Stomach smooth muscle (tissue), 2 donors: ENCODE results near the gene CFAP97.
A peak's percentile ranks its signal among the peaks of the same experiment; 100 is the strongest.

Source experiments
- H3K27ac ChIP-seq: one replicate; pipeline ENCODE4 v1.7.0; 2013; ENCODE audit warnings: mild to moderate bottlenecking, low read length, inconsistent platforms
- H3K27me3 ChIP-seq, 2 donors: one replicate each; pipeline ENCODE4 v1.7.0; 2013; ENCODE audit warnings: low read length in 2 of 2; ENCODE audit not compliant: insufficient read depth in 2 of 2, control insufficient read depth in 1 of 2
- H3K36me3 ChIP-seq, 2 donors: one replicate each; pipeline ENCODE4 v1.7.0; 2013; ENCODE audit warnings: low read length in 2 of 2; ENCODE audit not compliant: control insufficient read depth in 2 of 2, insufficient read depth in 2 of 2
- H3K4me1 ChIP-seq: one replicate; pipeline ENCODE4 v1.7.0; 2013; ENCODE audit warnings: low read length; ENCODE audit not compliant: control insufficient read depth, insufficient read depth
- H3K4me3 ChIP-seq, 2 donors: one replicate each; pipeline ENCODE4 v1.7.0; 2013; ENCODE audit warnings: low read length in 2 of 2
- H3K9ac ChIP-seq, 2 donors: one replicate each; pipeline ENCODE4 v1.7.0; 2013; ENCODE audit warnings: low read length in 2 of 2, mild to moderate bottlenecking in 1 of 2
- H3K9me3 ChIP-seq, 2 donors: one replicate each; pipeline ENCODE4 v1.7.0; 2013; ENCODE audit warnings: low read length in 2 of 2; ENCODE audit not compliant: control insufficient read depth in 2 of 2
- donor health status: healthy.
- donor health status: Pancreatic carcinoma.

CFAP97 gene

GRCh38 chr4:185222598-185222997 is 18.8 kb upstream of the CFAP97 start:
- no peaks in the 10 kb centered on the region for H3K27me3 ChIP-seq
- H3K4me1 ChIP-seq = peaks cover 12% of the 10 kb centered on the region
- H3K9me3 ChIP-seq = no peaks in the 10 kb centered on the region
- H3K27ac ChIP-seq = no peak overlapping the region
- no peaks in the 10 kb centered on the region for H3K36me3 ChIP-seq
- no peak overlapping the region for H3K9ac ChIP-seq
- no peak overlapping the region for H3K4me3 ChIP-seq

- no peaks in the 10 kb centered on the region for H3K9me3 ChIP-seq
- H3K4me3 ChIP-seq = no peak overlapping the region
- no peaks in the 10 kb centered on the region for H3K27me3 ChIP-seq
- H3K27ac ChIP-seq = no peak overlapping the region
- no peak overlapping the region for H3K9ac ChIP-seq
- peaks cover 5% of the 10 kb centered on the region for H3K4me1 ChIP-seq
- H3K36me3 ChIP-seq = no peaks in the 10 kb centered on the region
These were observed 18.1 kb upstream of the CFAP97 start for GRCh38 chr4:185221912-185222311.

GRCh38 chr4:185221491-185221890 is 17.7 kb upstream of the CFAP97 start:
- H3K4me1 ChIP-seq = peaks cover 2% of the 10 kb centered on the region

GRCh38 chr4:185219551-185220344 is 15.9 kb upstream of the CFAP97 start:
- no peaks in the 10 kb centered on the region for H3K36me3 ChIP-seq
- peaks cover 2% of the 10 kb centered on the region for H3K4me1 ChIP-seq
- H3K4me3 ChIP-seq = no peak overlapping the region
- no peaks in the 10 kb centered on the region for H3K9me3 ChIP-seq
- peak overlapping the region in 1 of 2 donors; percentile 17 for H3K9ac ChIP-seq
- H3K27ac ChIP-seq = no peak overlapping the region
- H3K27me3 ChIP-seq = no peaks in the 10 kb centered on the region

More at GRCh38 chr4:185221491-185221890, 17.7 kb upstream of the CFAP97 start:
- H3K36me3 ChIP-seq = no peaks in the 10 kb centered on the region
- H3K4me3 ChIP-seq = no peak overlapping the region
- no peak overlapping the region for H3K27ac ChIP-seq
- no peak overlapping the region for H3K9ac ChIP-seq
- H3K27me3 ChIP-seq = no peaks in the 10 kb centered on the region
- no peaks in the 10 kb centered on the region for H3K9me3 ChIP-seq

- Histone ChIP-seq H3K4me1 (peaks cover 2% of the 10 kb centered on the region), H3K27ac (no peak overlapping the region), H3K9me3 (no peaks in the 10 kb centered on the region), H3K36me3 (no peaks in the 10 kb centered on the region), H3K4me3 (no peak overlapping the region), H3K27me3 (no peaks in the 10 kb centered on the region), H3K9ac (no peak overlapping the region)
These were observed 14.5 kb upstream of the CFAP97 start for GRCh38 chr4:185218312-185218711.

GRCh38 chr4:185217408-185217975 is 13.7 kb upstream of the CFAP97 start:
- H3K4me1 ChIP-seq = peaks cover 2% of the 10 kb centered on the region
- H3K27me3 ChIP-seq = no peaks in the 10 kb centered on the region
- H3K4me3 ChIP-seq = no peak overlapping the region
- H3K9me3 ChIP-seq = no peaks in the 10 kb centered on the region
- H3K27ac ChIP-seq = no peak overlapping the region
- H3K9ac ChIP-seq = no peak overlapping the region
- no peaks in the 10 kb centered on the region for H3K36me3 ChIP-seq

GRCh38 chr4:185215261-185215660 is 11.5 kb upstream of the CFAP97 start:
- Histone ChIP-seq H3K4me3 (no peak overlapping the region), H3K9ac (no peak overlapping the region), H3K4me1 (peaks cover 17% of the 10 kb centered on the region), H3K9me3 (no peaks in the 10 kb centered on the region), H3K27me3 (no peaks in the 10 kb centered on the region), H3K36me3 (no peaks in the 10 kb centered on the region), H3K27ac (no peak overlapping the region)

- H3K27ac ChIP-seq = no peak overlapping the region
- H3K9ac ChIP-seq = no peak overlapping the region
- H3K9me3 ChIP-seq = no peaks in the 10 kb centered on the region
- no peak overlapping the region for H3K4me3 ChIP-seq
- peaks cover 19% of the 10 kb centered on the region for H3K4me1 ChIP-seq
- no peaks in the 10 kb centered on the region for H3K36me3 ChIP-seq
- H3K27me3 ChIP-seq = no peaks in the 10 kb centered on the region
These were observed 10.1 kb upstream of the CFAP97 start for GRCh38 chr4:185213877-185214276.

GRCh38 chr4:185212581-185212980 is 8.8 kb upstream of the CFAP97 start:
- H3K9ac ChIP-seq = no peak overlapping the region
- H3K27me3 ChIP-seq = no peaks in the 10 kb centered on the region
- no peaks in the 10 kb centered on the region for H3K9me3 ChIP-seq
- H3K36me3 ChIP-seq = no peaks in the 10 kb centered on the region
- no peak overlapping the region for H3K4me3 ChIP-seq
- peaks cover 20% of the 10 kb centered on the region for H3K4me1 ChIP-seq
- no peak overlapping the region for H3K27ac ChIP-seq

GRCh38 chr4:185211641-185212040 is 7.8 kb upstream of the CFAP97 start:
- H3K9ac ChIP-seq = peak overlapping the region in 1 of 2 donors; percentile 87
- H3K27me3 ChIP-seq = no peaks in the 10 kb centered on the region
- H3K4me3 ChIP-seq = peak overlapping the region; percentile 84 to 94
- peaks cover 20% of the 10 kb centered on the region for H3K4me1 ChIP-seq
- no peaks in the 10 kb centered on the region for H3K9me3 ChIP-seq
- H3K27ac ChIP-seq = no peak overlapping the region
- no peaks in the 10 kb centered on the region for H3K36me3 ChIP-seq

GRCh38 chr4:185211035-185211434 is 7.2 kb upstream of the CFAP97 start:
- Histone ChIP-seq H3K9me3 (no peaks in the 10 kb centered on the region), H3K27ac (peak overlapping the region; percentile 76), H3K4me3 (peak overlapping the region; percentile 84 to 94), H3K27me3 (no peaks in the 10 kb centered on the region), H3K9ac (peak overlapping the region; percentile 87 to 90), H3K4me1 (peaks cover 20% of the 10 kb centered on the region), H3K36me3 (no peaks in the 10 kb centered on the region)
